ENCODE data around the gene DMRT1. TPM values are rescaled to one million over a fixed set of nuclear protein-coding genes. Genes with fewer than 3 reads are reported as not detected.
A peak's percentile ranks its signal among the peaks of the same experiment; 100 is the strongest.

The DMRT1 gene
- total and polyA plus RNA-seq, 7 donors, result not detected

DNA sequence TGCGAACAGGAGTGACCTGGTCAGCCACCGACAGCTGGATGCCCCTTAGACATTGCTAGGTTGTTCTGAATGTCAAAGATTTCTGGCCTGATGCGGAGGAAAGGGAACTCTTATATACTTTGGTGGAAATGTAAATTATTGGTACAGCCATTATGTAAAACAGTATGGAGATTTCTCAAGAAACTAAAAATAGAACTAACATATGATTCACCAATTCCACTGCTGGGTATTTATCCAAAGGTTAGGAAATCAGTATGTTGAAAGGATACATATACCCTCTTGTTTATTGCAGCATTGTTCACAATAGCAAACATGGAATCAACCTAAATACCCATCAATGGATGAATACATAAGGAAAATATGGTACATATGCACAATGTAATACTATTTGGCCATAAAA lies 166.7 kb downstream of the DMRT1 start:
- no peak overlapping the region for H3K4me3 ChIP-seq
- no peaks in the 10 kb centered on the region for H3K4me1 ChIP-seq
- no peak overlapping the region for H3K27ac ChIP-seq
- ATAC-seq, result peak in 1 of 4 donors; percentile 33
- WGBS, 3 donors, result 93 to 94% (median 93%) methylated on average over 3 of the region's 3 CpGs
- TF ChIP-seq, protein P1, sequence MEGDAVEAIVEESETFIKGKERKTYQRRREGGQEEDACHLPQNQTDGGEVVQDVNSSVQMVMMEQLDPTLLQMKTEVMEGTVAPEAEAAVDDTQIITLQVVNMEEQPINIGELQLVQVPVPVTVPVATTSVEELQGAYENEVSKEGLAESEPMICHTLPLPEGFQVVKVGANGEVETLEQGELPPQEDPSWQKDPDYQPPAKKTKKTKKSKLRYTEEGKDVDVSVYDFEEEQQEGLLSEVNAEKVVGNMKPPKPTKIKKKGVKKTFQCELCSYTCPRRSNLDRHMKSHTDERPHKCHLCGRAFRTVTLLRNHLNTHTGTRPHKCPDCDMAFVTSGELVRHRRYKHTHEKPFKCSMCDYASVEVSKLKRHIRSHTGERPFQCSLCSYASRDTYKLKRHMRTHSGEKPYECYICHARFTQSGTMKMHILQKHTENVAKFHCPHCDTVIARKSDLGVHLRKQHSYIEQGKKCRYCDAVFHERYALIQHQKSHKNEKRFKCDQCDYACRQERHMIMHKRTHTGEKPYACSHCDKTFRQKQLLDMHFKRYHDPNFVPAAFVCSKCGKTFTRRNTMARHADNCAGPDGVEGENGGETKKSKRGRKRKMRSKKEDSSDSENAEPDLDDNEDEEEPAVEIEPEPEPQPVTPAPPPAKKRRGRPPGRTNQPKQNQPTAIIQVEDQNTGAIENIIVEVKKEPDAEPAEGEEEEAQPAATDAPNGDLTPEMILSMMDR (IDR thresholded peaks at IDR 0.05), result no peak
- no peaks in the 10 kb centered on the region for H3K36me3 ChIP-seq (ENCODE audit: insufficient read depth in 1 of 2, low read depth in 1 of 2)
- H3K9me3 ChIP-seq, result no peaks in the 10 kb centered on the region
- no peaks in the 10 kb centered on the region for H3K27me3 ChIP-seq (ENCODE audit: insufficient read depth in 3 of 3, low read length in 2 of 3)
- DNase-seq, result no peak
- intact Hi-C loops (cut with DNase I), result loop anchor here (2.0 to 10.0 kb wide), 3 partner anchors 113 to 393 kb away; no protein-coding TSS in a partner anchor

DNA sequence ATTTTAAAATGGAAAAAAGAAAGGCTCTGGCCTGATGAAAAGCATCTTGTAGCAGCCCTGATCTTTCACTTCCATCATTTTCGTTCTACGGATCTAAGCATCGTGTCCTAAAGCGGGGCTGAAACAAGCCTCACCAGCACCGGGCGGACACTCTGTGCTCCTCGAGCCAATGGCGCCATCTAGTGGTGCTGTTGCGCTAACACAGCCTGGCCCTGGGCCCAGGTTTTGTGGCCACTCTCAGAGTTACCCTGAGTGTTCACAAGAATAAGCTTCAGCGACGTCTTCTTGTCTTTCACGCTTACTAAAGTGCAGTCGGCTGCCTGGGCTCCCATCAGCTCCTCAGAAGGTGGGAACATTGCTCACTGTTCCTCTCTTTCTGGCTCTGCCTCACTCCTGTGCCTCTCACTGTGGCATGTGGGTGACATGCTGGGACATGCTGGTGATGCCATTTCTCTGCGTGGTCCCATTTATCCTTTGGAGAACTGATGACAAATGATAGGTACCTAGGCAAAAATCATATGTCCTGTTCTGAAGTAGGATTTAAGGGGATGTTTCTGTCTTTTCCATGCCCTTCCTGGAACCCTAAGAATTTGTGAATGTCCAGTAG lies 167.7 kb downstream of the DMRT1 start:
- ATAC-seq (peak; percentile 93 to 98 (median 95)), DNase-seq (peak; percentile 78 to 91)
- Histone ChIP-seq H3K9me3 (no peaks in the 10 kb centered on the region), H3K36me3 (ENCODE audit: insufficient read depth in 1 of 2, low read depth in 1 of 2) (no peaks in the 10 kb centered on the region), H3K27me3 (ENCODE audit: insufficient read depth in 3 of 3, low read length in 2 of 3) (no peaks in the 10 kb centered on the region), H3K4me1 (no peaks in the 10 kb centered on the region), H3K27ac (no peak overlapping the region), H3K4me3 (no peak overlapping the region)
- 6 to 11% (median 9%) methylated on average over 14 of the region's 14 CpGs for WGBS, 3 donors
- TF ChIP-seq, protein P1 (IDR thresholded peaks at IDR 0.05), result peak; percentile 97
- intact Hi-C loops (cut with DNase I), result loop anchor here (2.0 to 10.0 kb wide), 3 partner anchors 114 to 394 kb away; no protein-coding TSS in a partner anchor

DNA sequence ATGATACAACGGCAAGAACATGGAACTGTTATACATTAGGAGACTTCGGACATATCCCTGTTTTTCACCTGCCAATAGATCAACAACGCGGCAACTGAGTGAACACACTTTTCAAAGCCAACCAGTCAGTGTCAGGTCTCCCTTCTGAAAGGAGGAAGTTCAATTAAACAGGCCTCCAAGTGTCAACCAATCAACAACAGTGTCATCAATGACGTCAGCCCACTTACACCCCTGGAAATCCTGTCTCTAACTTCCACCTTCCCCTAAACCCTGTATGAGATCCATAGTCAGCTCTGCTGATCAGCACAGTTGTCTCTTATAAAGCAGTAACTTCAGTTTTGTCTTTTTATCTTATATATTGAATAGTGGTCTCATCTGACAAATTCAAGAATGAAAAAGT lies 171.5 kb downstream of the DMRT1 start:
- H3K27ac ChIP-seq, result no peak overlapping the region
- no peak for DNase-seq
- intact Hi-C loops (cut with DNase I), result loop anchor here in 1 of 2 donors (10.0 kb wide), 1 partner anchor 638 kb away; no protein-coding TSS in a partner anchor

DNA sequence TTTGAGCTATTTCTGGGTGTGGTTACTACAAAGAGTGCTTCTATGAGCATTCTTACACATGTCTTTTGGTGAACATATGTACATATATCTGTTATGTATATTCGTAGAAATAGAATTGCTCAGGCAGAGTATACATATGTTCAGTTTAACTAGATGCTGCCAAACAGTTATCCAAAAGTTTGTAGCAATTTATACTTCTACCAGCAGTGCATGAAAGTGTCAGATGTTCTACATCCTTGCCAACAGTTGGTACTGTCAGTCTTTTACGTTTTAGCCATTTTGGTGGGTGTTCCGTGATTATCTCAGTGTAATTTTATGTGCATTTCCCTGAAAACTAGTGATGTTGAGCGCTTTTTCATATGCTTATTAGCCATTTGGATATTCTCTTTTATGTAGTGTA lies 172.7 kb downstream of the DMRT1 start:
- DNase-seq, result no peak
- 38 to 59% (median 49%) methylated on average over 4 of the region's 4 CpGs for WGBS, 3 donors
- no peak overlapping the region for H3K27ac ChIP-seq
- intact Hi-C loops (cut with DNase I), result loop anchor here in 1 of 2 donors (10.0 kb wide), 1 partner anchor 639 kb away; no protein-coding TSS in a partner anchor
- ATAC-seq, result no peak
- H3K4me1 ChIP-seq, result no peaks in the 10 kb centered on the region
- H3K36me3 ChIP-seq (ENCODE audit: insufficient read depth in 1 of 2, low read depth in 1 of 2), result no peaks in the 10 kb centered on the region
- TF ChIP-seq, protein P1 (IDR thresholded peaks at IDR 0.05), result no peak
- H3K9me3 ChIP-seq, result no peaks in the 10 kb centered on the region
- no peak overlapping the region for H3K4me3 ChIP-seq
- no peaks in the 10 kb centered on the region for H3K27me3 ChIP-seq (ENCODE audit: insufficient read depth in 3 of 3, low read length in 2 of 3)

More for the DNA sequence above, 171.5 kb downstream of the DMRT1 start:
- Histone ChIP-seq H3K9me3 (no peaks in the 10 kb centered on the region), H3K4me3 (no peak overlapping the region), H3K4me1 (no peaks in the 10 kb centered on the region), H3K36me3 (ENCODE audit: insufficient read depth in 1 of 2, low read depth in 1 of 2) (no peaks in the 10 kb centered on the region), H3K27me3 (ENCODE audit: insufficient read depth in 3 of 3, low read length in 2 of 3) (no peaks in the 10 kb centered on the region)
- no peak for ATAC-seq
- 77 to 84% (median 82%) methylated on average over 5 of the region's 5 CpGs for WGBS, 3 donors
- TF ChIP-seq, protein P1 (IDR thresholded peaks at IDR 0.05), result no peak

Data from psoas muscle (tissue), 8 donors.